Measurements from ENCODE around the gene CRKL.

Gene CRKL

GRCh38 chr22:20946991-20947390 lies 29.8 kb downstream of the CRKL start:
- H3K79me2 ChIP-seq = peaks cover 42% of the 10 kb centered on the region
- H3K4me3 ChIP-seq (ENCODE audit: low read depth, low read length) = no peak overlapping the region
- no peak overlapping the region for H3K9ac ChIP-seq
- TF ChIP-seq CTCF (IDR thresholded peaks at IDR 0.05) = no peak
- H3K27ac ChIP-seq = no peak overlapping the region
- H3K4me1 ChIP-seq = no peaks in the 10 kb centered on the region
- H3K9me3 ChIP-seq (ENCODE audit: control insufficient read depth, low read length) = no peaks in the 10 kb centered on the region
- no peaks in the 10 kb centered on the region for H3K27me3 ChIP-seq (ENCODE audit: control insufficient read depth, insufficient read depth, low read length)
- no peak overlapping the region for H2AFZ ChIP-seq
- H3K36me3 ChIP-seq (ENCODE audit: control insufficient read depth, insufficient read depth, low read length) = no peaks in the 10 kb centered on the region
- H3K4me2 ChIP-seq (ENCODE audit: low read length) = no peak overlapping the region

GRCh38 chr22:20948450-20948849 lies 31.2 kb downstream of the CRKL start:
- Histone ChIP-seq H3K27ac (no peak overlapping the region), H3K36me3 (ENCODE audit: control insufficient read depth, insufficient read depth, low read length) (no peaks in the 10 kb centered on the region), H3K4me1 (no peaks in the 10 kb centered on the region), H3K4me3 (ENCODE audit: low read depth, low read length) (no peak overlapping the region), H3K4me2 (ENCODE audit: low read length) (no peak overlapping the region), H3K9ac (no peak overlapping the region), H3K9me3 (ENCODE audit: control insufficient read depth, low read length) (no peaks in the 10 kb centered on the region), H2AFZ (no peak overlapping the region), H3K27me3 (ENCODE audit: control insufficient read depth, insufficient read depth, low read length) (no peaks in the 10 kb centered on the region), H3K79me2 (peaks cover 31% of the 10 kb centered on the region)
- no peak for TF ChIP-seq CTCF (IDR thresholded peaks at IDR 0.05)

- no peaks in the 10 kb centered on the region for H3K4me1 ChIP-seq
- H3K9ac ChIP-seq = no peak overlapping the region
- H3K79me2 ChIP-seq = peaks cover 31% of the 10 kb centered on the region
- no peak overlapping the region for H3K4me3 ChIP-seq (ENCODE audit: low read depth, low read length)
- no peak overlapping the region for H3K4me2 ChIP-seq (ENCODE audit: low read length)
- no peak overlapping the region for H2AFZ ChIP-seq
- H3K27me3 ChIP-seq (ENCODE audit: control insufficient read depth, insufficient read depth, low read length) = no peaks in the 10 kb centered on the region
- TF ChIP-seq CTCF (IDR thresholded peaks at IDR 0.05) = no peak
- no peaks in the 10 kb centered on the region for H3K36me3 ChIP-seq (ENCODE audit: control insufficient read depth, insufficient read depth, low read length)
- no peaks in the 10 kb centered on the region for H3K9me3 ChIP-seq (ENCODE audit: control insufficient read depth, low read length)
- no peak overlapping the region for H3K27ac ChIP-seq
Observed at GRCh38 chr22:20948989-20949388, 31.8 kb downstream of the CRKL start.

- Histone ChIP-seq H3K4me2 (ENCODE audit: low read length) (no peak overlapping the region), H3K79me2 (peaks cover 24% of the 10 kb centered on the region), H3K27me3 (ENCODE audit: control insufficient read depth, insufficient read depth, low read length) (no peaks in the 10 kb centered on the region), H3K9me3 (ENCODE audit: control insufficient read depth, low read length) (no peaks in the 10 kb centered on the region), H3K36me3 (ENCODE audit: control insufficient read depth, insufficient read depth, low read length) (no peaks in the 10 kb centered on the region), H2AFZ (no peak overlapping the region), H3K4me1 (no peaks in the 10 kb centered on the region), H3K27ac (no peak overlapping the region), H3K4me3 (ENCODE audit: low read depth, low read length) (no peak overlapping the region), H3K9ac (no peak overlapping the region)
- TF ChIP-seq CTCF (IDR thresholded peaks at IDR 0.05) = no peak
Observed at GRCh38 chr22:20949698-20950183, 32.5 kb downstream of the CRKL start.

- H3K27ac ChIP-seq = no peak overlapping the region
Observed at GRCh38 chr22:20951151-20951931, 34.1 kb downstream of the CRKL start.

More at GRCh38 chr22:20951151-20951931, 34.1 kb downstream of the CRKL start:
- H3K4me2 ChIP-seq (ENCODE audit: low read length) = no peak overlapping the region
- no peaks in the 10 kb centered on the region for H3K4me1 ChIP-seq
- H3K36me3 ChIP-seq (ENCODE audit: control insufficient read depth, insufficient read depth, low read length) = no peaks in the 10 kb centered on the region
- H2AFZ ChIP-seq = no peak overlapping the region
- H3K79me2 ChIP-seq = peaks cover 14% of the 10 kb centered on the region
- H3K27me3 ChIP-seq (ENCODE audit: control insufficient read depth, insufficient read depth, low read length) = no peaks in the 10 kb centered on the region
- TF ChIP-seq CTCF (IDR thresholded peaks at IDR 0.05) = no peak
- H3K9ac ChIP-seq = no peak overlapping the region
- H3K4me3 ChIP-seq (ENCODE audit: low read depth, low read length) = no peak overlapping the region
- no peaks in the 10 kb centered on the region for H3K9me3 ChIP-seq (ENCODE audit: control insufficient read depth, low read length)

All from parathyroid adenoma (tissue), 2 donors.